Frontal cortex (tissue), 4 donors: ENCODE data around the gene MFAP2. TPM values are rescaled to one million over a fixed set of nuclear protein-coding genes. Genes with fewer than 3 reads are reported as not detected.
"Not testable (repeated sequence)": the region's sequence is repeated elsewhere in the genome, so short reads cannot be mapped to it uniquely, and the experiment has no call there.

Experiments
- DNase-seq, 2 donors: peaks; one replicate each; pipeline ENCODE4 v3.0.0; 2012; ENCODE audit warnings: low spot score in 2 of 2
- FAIRE-seq: peaks from 2 replicates; lab custom pipeline; 2012; peaks lifted over from hg19 to GRCh38; lab: Jason Lieb, UNC
- total RNA-seq: library from RNA; depleted of rRNA; stranded (reverse); fragments of >200 nt; gene quantifications from one replicate; pipeline ENCODE4 v1.2.3, GENCODE V29; 2014
- donor health status: control.
- donor health status: control.
- donor health status: control.

Gene MFAP2
- total RNA-seq, 1 donor from 2014 or later: 7.3 TPM

GRCh38 chr1:16938351-16939321, 41.8 kb downstream of the MFAP2 start:
- FAIRE-seq (no peak), DNase-seq (no peak)

GRCh38 chr1:16936580-16936979, 43.8 kb downstream of the MFAP2 start:
- not testable (repeated sequence) for DNase-seq, FAIRE-seq

- DNase-seq, FAIRE-seq: not testable (repeated sequence)
Observed at GRCh38 chr1:16933945-16934344, 46.5 kb downstream of the MFAP2 start.

GRCh38 chr1:16931206-16931934, 49.0 kb downstream of the MFAP2 start:
- not testable (repeated sequence) for DNase-seq, FAIRE-seq

GRCh38 chr1:16929146-16930041, 51.0 kb downstream of the MFAP2 start:
- DNase-seq, FAIRE-seq: not testable (repeated sequence)

GRCh38 chr1:16927711-16928485, 52.5 kb downstream of the MFAP2 start:
- FAIRE-seq (no peak), DNase-seq (no peak)

GRCh38 chr1:16927256-16927655, 53.2 kb downstream of the MFAP2 start:
- FAIRE-seq: no peak
- DNase-seq: no peak

- no peak for FAIRE-seq
- DNase-seq: peak in 1 of 2 donors; percentile 70
Observed at GRCh38 chr1:16926491-16927073, 53.8 kb downstream of the MFAP2 start.

- no peak for FAIRE-seq
Observed at GRCh38 chr1:16925635-16926490, 54.6 kb downstream of the MFAP2 start.

GRCh38 chr1:16924919-16925477, 55.4 kb downstream of the MFAP2 start:
- DNase-seq (no peak), FAIRE-seq (no peak)

More at GRCh38 chr1:16925635-16926490, 54.6 kb downstream of the MFAP2 start:
- peak in 1 of 2 donors; percentile 51 for DNase-seq

Other genes starting within 250 kb of the MFAP2 start
- under 0.01 TPM for gene RNU1-4, start 240.1 kb downstream of the MFAP2 start, total RNA-seq
- gene RNU1-2, start 84.6 kb downstream of the MFAP2 start, total RNA-seq: under 0.01 TPM
- 17.5 TPM for gene CROCC, start 58.7 kb downstream of the MFAP2 start, total RNA-seq
- gene ATP13A2, start 31.3 kb upstream of the MFAP2 start, total RNA-seq: 73.4 TPM
- 89.3 TPM for gene SDHB, start 73.4 kb upstream of the MFAP2 start, total RNA-seq
- 0.41 TPM for gene PADI2, start 138.8 kb upstream of the MFAP2 start, total RNA-seq
- not detected for gene PADI1, start 224.5 kb upstream of the MFAP2 start, total RNA-seq